ENCODE measurements around the gene CDH22. TPM values are rescaled to one million over a fixed set of nuclear protein-coding genes. Genes with fewer than 3 reads are reported as not detected.

CDH22 gene
- total and polyA plus RNA-seq, 10 of the 15 experiments (the other 5 are each of a cell fraction or from before 2014, with no cell fraction given): not detected

- RAD21 ChIA-PET (ENCODE audit: unreplicated experiment): no interaction called here
- Histone ChIP-seq H3K4me2 (ENCODE audit: control insufficient read depth, insufficient read depth) (no peak overlapping the region), H3K4me3 (no peak overlapping the region), H3K79me2 (ENCODE audit: control insufficient read depth, insufficient read depth, low read length) (no peaks in the 10 kb centered on the region), H3K9me3 (replicated peaks; ENCODE audit: control insufficient read depth, insufficient read depth, low read length) (no peaks in the 10 kb centered on the region), H3K27me3 (replicated peaks in 1 of 2; ENCODE audit: control insufficient read depth in 2 of 2, insufficient read depth in 2 of 2, low read length in 1 of 2) (peaks cover 4 to 5% of the 10 kb centered on the region in 2 experiments; a peak in 3 of 4 replicates), H3K9ac (ENCODE audit: control insufficient read depth, insufficient read depth, low read length) (no peak overlapping the region), H3K36me3 (ENCODE audit: control insufficient read depth in 2 of 2, insufficient read depth in 2 of 2, low read length in 1 of 2) (no peaks in the 10 kb centered on the region), H3K4me1 (ENCODE audit: control insufficient read depth, insufficient read depth, low read length) (no peaks in the 10 kb centered on the region), H4K20me1 (ENCODE audit: control insufficient read depth, insufficient read depth) (no peaks in the 10 kb centered on the region), H2AFZ (ENCODE audit: control insufficient read depth, low read depth, low read length) (no peak overlapping the region), H3K27ac (ENCODE audit: control insufficient read depth, insufficient read depth) (no peak overlapping the region)
- in situ Hi-C loops (cut with MboI): no loop called here
- ATAC-seq (no peak), DNase-seq (ENCODE audit: low read depth, low spot score) (no peak), FAIRE-seq (no peak)
- no peak for TF ChIP-seq SP1 (IDR thresholded peaks at IDR 0.05; ENCODE audit: low read depth, low read length)
- SMC1A ChIA-PET (ENCODE audit: uncharacterized antibody, unreplicated experiment): no interaction called here
- no TSS peak for BruUV-seq (replicated peaks)
- 36% methylated on average over 7 of the region's 7 CpGs for WGBS (ENCODE audit: insufficient coverage, insufficient replicate concordance, low lambda C conversion rate, missing lambda C conversion rate)
- CTCF ChIA-PET: no interaction called here
- POLR2A ChIA-PET: no interaction called here
- intact Hi-C loops (cut with micrococcal nuclease; ENCODE audit: unreplicated experiment): no loop called here
Observed at GRCh38 chr20:46284040-46284427, 24.3 kb downstream of the CDH22 start.

- Histone ChIP-seq H3K27ac (ENCODE audit: control insufficient read depth, insufficient read depth) (no peak overlapping the region), H3K4me1 (ENCODE audit: control insufficient read depth, insufficient read depth, low read length) (no peaks in the 10 kb centered on the region), H3K36me3 (ENCODE audit: control insufficient read depth in 2 of 2, insufficient read depth in 2 of 2, low read length in 1 of 2) (no peaks in the 10 kb centered on the region), H2AFZ (ENCODE audit: control insufficient read depth, low read depth, low read length) (no peak overlapping the region), H4K20me1 (ENCODE audit: control insufficient read depth, insufficient read depth) (no peaks in the 10 kb centered on the region), H3K27me3 (replicated peaks in 1 of 2; ENCODE audit: control insufficient read depth in 2 of 2, insufficient read depth in 2 of 2, low read length in 1 of 2) (peaks cover 4 to 5% of the 10 kb centered on the region in 2 experiments; a peak in 3 of 4 replicates), H3K79me2 (ENCODE audit: control insufficient read depth, insufficient read depth, low read length) (no peaks in the 10 kb centered on the region), H3K4me3 (no peak overlapping the region), H3K9ac (ENCODE audit: control insufficient read depth, insufficient read depth, low read length) (no peak overlapping the region), H3K9me3 (replicated peaks; ENCODE audit: control insufficient read depth, insufficient read depth, low read length) (no peaks in the 10 kb centered on the region), H3K4me2 (ENCODE audit: control insufficient read depth, insufficient read depth) (no peak overlapping the region)
- ChIA-PET RAD21 (ENCODE audit: unreplicated experiment) (no interaction called here), CTCF (no interaction called here), SMC1A (ENCODE audit: uncharacterized antibody, unreplicated experiment) (no interaction called here), POLR2A (no interaction called here)
- no peak for ATAC-seq
- WGBS (ENCODE audit: insufficient coverage, insufficient replicate concordance, low lambda C conversion rate, missing lambda C conversion rate): 28% methylated on average over 12 of the region's 12 CpGs
- intact Hi-C loops (cut with micrococcal nuclease; ENCODE audit: unreplicated experiment) (no loop called here), in situ Hi-C loops (cut with MboI) (no loop called here)
- TF ChIP-seq MEF2A (IDR thresholded peaks at IDR 0.05; ENCODE audit: insufficient read depth, low read depth, low read length) (no peak), FOS (IDR thresholded peaks at IDR 0.05; ENCODE audit: borderline replicate concordance, extremely low read depth, insufficient read length) (no peak), TCF7 (IDR thresholded peaks at IDR 0.05; ENCODE audit: borderline replicate concordance) (no peak), POLR2A (IDR thresholded peaks at IDR 0.05; ENCODE audit: low read depth, low read length) (no peak), MYB (IDR thresholded peaks at IDR 0.05; ENCODE audit: borderline replicate concordance, low read depth, low read length) (no peak), CBX3 (IDR thresholded peaks at IDR 0.05; ENCODE audit: borderline replicate concordance, low read depth) (no peak), HCFC1 (IDR thresholded peaks at IDR 0.05; ENCODE audit: low read length) (no peak), SIN3A (IDR thresholded peaks at IDR 0.05; ENCODE audit: low read depth, low read length) (no peak), DPF2 (IDR thresholded peaks at IDR 0.05) (no peak), ATF7 (IDR thresholded peaks at IDR 0.05; ENCODE audit: low read depth) (no peak), ELK1 (IDR thresholded peaks at IDR 0.05; ENCODE audit: low read depth, low read length) (no peak), SMC3 (IDR thresholded peaks at IDR 0.05; ENCODE audit: borderline replicate concordance, low read length) (no peak), CEBPZ (IDR thresholded peaks at IDR 0.05; ENCODE audit: low read depth, low read length) (no peak), MYC (IDR thresholded peaks at IDR 0.05; ENCODE audit: insufficient read depth, insufficient read length, insufficient replicate concordance, low read length, severe bottlenecking) (no peak), TBL1XR1 (IDR thresholded peaks at IDR 0.05; ENCODE audit: low read depth, low read length) (no peak)
- BruUV-seq (replicated peaks): no TSS peak
- no peak for FAIRE-seq
- no peak for DNase-seq (ENCODE audit: low read depth, low spot score)
Observed at GRCh38 chr20:46283426-46284039, 24.8 kb downstream of the CDH22 start.

Measured in GM12878 (cell line).